SW 1271 (cell line): Measurements from ENCODE around the gene MYO15B.

ENCODE experiments used
- DNase-seq, 2 experiments: peaks; one replicate each; lab custom pipeline; 2025; lab: John Stamatoyannopoulos, UW

Gene MYO15B

DNA sequence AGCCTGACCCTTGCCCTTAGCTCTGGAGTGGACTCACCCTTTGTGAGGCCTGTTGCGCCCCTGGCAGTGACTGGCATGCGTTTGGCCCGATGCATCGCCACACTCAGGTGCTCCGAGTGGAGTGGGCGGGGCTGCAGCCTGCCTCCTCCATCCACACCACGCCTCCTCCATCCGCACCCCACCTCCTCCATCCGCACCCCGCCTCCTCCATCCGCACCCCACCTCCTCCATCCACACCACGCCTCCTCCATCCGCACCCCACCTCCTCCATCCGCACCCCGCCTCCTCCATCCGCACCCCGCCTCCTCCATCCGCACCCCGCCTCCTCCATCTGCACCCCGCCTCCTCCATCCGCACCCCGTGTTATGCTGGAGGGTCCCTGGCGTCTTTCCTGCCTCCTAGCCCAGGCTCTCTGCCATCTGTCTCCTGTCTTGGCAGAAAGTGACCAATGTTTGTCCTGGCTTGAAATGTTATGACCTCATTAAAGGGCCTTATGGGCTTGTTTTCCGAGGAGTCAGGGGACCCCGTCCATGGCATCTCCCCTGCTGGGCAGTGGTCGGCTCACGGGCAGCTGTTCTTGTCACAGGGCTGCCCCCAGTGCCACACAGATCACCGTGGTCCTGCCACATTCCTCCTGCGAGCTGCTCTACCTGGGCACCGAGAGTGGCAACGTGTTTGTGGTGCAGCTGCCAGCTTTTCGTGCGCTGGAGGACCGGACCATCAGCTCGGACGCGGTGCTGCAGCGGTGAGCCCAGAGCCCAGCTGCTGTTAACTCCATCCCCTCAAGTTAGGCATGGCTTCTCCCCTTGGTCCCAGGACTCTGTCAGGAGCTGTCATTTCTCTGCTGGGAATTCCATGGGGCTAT is 28.7 kb upstream of the MYO15B start:
- no peak for DNase-seq

DNA sequence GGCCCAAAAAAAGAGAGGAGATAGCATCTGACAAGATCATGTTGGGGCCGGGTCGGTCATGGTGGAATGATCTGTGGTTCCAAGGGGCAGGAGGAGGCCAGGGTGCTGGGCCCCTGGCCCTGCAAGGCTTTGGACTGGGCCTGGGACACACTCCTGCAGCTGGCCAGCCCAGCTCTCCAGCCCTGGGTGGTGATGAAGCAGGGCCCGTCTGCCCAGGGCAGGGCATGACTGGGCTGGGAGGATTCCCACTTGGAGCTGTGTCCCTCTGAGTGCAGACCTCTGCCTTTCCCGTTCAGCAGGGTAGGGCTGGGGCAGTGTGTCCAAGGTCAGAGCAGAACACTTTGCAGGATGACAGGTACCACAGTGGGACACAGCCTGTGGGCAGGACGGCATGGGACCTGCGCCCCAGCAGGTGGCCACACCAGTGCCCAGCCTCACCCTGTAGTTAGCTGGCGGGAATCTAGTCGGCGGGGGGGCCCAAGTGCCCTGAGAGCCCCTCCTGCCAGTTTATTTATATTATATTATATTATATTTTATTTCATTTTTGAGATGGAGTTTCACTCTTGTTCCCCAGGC is 27.6 kb upstream of the MYO15B start:
- DNase-seq, result no peak

DNA sequence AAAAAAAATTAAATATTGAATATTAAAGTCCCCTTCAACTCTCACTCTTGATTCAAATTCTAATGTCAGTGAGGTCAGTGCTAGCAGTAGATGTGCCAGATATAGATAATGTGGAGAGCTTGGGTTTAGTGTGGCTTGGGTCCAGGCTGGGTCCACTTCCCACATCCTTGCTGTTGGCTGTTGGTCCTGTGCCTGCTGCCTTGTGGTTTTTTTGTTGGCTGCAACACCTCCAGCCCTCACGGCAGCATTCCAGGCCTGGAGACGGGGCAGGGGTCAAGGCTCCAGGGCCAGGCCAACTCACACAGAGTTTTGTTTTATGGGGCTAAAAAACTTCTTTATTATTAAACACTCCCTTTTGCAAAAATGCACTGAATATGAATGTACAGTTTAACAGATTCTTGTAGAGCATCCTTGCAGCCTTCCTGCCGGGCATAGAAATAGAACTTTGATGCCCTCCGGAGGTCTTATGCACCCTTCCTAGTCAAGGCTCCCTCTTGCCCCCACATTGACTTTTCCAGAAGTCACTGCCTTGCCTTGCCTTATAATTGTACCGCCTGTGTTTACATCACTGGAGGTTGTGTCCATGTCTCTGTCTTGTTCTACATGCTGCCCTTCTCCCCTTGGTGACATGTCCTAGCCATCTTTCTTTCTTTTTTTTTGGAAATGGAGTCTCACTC is 25.5 kb upstream of the MYO15B start:
- DNase-seq, result no peak

DNA sequence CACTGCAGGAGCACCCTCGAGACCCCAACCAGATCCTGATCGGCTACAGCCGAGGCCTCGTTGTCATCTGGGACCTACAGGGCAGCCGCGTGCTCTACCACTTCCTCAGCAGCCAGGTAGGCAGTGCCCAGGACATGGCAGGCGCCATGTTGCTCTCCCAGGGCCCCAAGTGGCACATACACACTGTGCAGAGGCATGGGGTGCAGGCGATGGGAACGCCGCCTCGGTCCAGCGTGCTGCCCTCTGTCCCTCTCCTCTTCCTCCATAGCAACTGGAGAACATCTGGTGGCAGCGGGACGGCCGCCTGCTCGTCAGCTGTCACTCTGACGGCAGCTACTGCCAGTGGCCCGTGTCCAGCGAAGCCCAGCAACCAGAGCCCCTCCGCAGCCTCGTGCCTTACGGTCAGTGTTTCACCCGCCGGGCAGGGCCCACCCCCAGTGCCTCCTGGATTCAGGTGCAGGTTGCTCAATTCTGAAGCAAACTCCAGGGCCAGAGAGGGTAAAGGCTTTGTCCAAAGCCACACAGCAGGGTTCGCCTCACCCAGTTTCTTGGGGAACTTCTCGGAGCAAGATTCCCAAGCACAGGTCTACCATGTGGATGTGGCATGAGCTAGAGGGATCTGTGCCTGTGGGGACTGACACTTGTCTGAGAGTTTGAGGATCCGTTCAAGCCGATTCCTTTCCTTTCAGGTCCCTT is 24.4 kb upstream of the MYO15B start:
- DNase-seq, result no peak

DNA sequence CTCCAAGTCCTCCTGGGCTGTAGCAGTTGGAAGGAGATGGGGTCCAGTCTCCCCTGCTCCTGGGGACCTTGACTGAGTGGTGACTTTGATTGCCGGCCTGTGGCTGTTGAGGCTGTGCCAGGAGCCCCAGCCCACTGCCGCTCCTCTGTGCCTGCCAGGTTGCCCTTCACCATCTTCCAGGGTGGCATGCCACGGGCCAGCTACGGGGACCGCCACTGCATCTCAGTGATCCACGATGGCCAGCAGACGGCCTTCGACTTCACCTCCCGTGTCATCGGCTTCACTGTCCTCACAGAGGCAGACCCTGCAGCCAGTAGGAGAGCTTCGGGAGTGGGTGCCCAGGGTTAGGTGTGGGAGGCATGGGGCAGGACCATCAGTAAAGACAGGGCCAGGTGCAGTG is 23.4 kb upstream of the MYO15B start:
- no peak for DNase-seq

DNA sequence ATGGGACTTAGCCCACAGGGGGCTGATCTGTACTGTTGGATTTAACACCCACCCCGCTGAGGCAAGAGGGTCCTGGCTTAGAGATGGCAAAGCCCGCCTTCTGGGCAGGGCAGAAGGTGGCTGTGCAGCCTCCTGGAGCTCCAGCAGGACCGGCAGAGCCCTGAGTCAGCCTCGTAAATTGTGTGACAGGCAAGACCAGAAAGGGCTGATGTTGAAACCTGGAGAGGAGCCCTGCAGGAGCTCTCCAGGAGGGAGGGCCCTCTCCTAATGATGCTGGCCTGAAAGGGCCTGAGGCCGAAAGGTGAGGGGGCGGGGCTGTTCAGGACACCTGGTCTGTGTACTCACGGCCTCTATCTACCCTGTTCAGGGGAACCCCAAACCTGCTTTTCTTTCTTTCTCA is 22.5 kb upstream of the MYO15B start:
- no peak for DNase-seq

DNA sequence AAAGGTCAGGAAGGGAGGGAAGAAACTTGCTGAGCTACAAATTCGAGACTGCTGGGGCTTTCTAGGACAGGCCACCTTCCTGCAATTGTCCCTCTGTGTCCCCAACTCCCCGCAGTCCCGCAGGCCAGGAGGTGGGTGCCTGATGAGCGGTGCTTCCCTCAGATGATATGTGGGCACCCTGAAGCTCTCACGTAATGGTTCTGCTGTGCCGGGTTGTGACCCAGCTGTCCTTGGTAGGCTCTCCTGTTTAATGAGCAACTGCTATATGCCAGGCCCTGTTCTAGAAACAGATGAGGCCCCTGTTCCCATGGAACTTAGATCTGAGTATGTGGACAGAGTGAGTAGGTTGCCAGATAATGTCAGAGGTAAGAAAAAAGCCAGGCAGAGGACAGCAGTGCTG is 22.0 kb upstream of the MYO15B start:
- DNase-seq, result no peak

DNA sequence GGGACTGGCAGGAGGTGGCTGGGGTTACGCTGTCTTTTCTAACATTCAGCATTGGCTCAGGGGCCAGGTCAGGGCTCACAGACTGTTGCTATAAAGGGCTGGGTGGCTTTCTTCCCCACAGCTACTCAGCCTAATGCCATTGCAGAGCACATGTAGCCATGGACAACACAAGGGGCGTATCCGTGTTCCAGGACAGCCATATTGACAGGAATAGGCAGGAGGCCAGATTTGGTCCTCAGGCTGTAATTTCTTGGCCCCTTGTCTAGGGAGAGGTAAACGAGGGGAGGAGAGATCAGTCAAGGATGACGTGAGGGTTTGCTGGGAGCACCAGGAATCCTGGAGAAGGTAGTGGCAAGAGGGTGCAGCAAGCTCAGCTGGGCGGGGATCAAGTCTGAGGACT is 21.2 kb upstream of the MYO15B start:
- no peak for DNase-seq

DNA sequence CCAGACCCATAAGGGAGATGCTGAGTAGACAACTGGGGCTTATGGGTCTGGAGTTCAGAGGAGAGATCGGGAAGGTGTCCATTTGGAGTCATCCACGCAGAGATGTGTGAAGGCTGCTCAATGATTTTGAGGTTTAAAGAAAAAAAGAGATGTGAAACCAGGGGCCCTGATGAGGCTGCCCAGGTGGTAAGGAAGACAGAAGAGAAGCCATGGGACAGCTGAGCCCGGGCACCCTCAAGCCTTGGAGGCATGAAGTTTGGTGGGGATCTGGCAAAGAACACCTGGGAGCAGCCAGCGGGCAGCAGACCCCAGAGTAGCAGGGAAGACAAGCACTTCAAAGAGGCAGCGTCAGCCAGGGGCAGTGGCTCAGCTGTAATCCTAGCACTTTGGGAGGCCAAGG is 20.8 kb upstream of the MYO15B start:
- no peak for DNase-seq

DNA sequence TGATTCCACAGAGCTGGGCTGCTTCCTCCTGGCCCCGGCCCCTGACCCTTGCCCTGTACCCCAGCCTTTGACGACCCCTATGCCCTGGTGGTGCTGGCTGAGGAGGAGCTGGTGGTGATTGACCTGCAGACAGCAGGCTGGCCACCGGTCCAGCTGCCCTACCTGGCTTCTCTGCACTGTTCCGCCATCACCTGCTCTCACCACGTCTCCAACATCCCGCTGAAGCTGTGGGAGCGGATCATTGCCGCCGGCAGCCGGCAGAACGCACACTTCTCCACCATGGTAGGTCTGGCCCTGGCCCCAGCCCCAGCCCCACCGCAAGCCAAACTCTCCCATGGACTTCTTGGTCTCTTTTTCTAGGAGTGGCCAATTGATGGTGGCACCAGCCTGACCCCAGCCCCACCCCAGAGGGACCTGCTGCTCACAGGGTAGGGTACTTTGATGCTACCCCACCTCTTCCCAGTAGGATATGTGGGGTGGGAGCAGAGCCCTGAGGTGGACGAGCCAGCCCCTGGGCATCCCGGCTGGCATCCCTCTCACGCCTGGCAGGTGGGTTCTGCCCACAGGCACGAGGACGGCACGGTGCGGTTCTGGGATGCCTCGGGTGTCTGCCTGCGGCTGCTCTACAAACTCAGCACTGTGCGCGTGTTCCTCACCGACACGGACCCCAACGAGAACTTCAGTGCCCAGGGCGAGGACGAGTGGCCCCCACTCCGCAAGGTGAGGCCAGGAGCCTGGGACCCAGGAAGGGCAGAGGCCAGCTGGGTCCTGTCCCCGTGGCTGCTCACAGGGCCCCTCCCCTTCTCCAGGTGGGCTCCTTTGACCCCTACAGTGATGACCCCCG is 19.0 kb upstream of the MYO15B start:
- DNase-seq, result no peak

DNA sequence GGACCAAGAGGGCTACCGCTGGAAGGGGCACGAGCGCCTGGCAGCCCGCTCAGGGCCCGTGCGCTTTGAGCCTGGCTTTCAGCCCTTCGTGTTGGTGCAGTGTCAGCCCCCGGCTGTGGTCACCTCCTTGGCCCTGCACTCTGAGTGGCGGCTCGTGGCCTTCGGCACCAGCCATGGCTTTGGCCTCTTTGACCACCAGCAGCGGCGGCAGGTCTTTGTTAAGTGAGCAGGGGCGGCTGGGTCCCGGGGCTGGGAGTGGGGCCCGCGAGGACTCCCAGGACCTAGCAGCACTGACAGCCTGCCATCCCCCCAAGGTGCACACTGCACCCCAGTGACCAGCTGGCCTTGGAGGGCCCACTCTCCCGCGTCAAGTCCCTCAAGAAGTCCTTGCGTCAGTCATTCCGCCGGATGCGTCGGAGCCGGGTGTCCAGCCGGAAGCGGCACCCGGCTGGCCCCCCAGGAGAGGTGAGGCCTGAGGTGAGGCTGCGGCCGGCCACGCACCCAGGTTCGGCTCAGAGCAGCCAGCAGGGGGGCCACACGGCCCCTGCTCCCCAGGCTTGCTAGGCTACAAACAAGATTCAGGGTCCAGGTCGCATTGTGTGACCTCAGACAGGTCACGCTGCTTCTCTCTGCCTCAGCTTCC is 17.4 kb upstream of the MYO15B start:
- no peak for DNase-seq

DNA sequence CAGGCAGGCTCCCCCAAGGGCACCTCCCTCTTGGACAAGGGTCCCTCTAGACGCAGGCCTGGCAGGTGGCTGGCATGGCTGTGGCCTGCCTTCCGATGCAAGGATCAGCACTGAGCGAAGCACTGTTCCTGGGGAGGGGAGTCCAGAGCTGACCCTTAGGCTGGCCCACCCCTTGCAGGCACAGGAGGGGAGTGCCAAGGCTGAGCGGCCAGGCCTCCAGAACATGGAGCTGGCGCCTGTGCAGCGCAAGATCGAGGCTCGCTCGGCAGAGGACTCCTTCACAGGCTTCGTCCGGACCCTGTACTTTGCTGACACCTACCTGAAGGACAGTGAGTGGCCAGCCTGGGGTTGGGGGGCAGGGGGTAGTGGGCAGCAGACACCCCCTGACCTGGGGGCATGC is 16.8 kb upstream of the MYO15B start:
- DNase-seq, result no peak

DNA sequence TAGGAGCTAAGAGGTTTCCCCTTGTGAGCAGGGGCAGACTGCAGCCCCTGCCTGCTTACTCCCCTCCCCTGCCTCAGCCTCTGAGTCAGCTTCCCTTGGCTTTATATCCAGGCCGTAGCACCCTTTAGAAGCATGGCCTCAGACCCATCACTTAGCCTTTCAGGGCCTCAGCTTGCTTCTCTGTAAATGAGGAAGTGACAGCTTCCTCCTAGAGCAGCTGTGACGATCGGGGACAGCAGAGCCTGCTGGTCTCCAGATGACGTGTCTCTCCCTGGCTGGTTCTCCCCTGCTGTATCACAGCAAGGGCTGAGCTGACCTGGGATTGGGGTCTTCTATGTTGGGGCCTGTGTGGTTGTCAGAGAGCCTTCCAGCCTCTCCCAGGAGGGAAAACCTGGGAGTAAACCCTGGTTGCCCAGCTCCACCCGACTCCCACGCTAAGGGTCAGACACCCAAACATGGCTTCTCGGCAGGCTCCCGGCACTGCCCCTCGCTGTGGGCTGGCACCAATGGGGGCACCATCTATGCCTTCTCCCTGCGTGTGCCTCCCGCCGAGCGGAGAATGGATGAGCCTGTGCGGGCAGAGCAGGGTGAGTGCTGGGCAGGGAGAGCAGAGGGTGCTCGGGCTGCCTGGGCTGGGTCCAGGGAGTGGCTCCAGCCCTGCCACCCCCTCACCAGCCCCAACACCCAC is 16.3 kb upstream of the MYO15B start:
- DNase-seq, result no peak

DNA sequence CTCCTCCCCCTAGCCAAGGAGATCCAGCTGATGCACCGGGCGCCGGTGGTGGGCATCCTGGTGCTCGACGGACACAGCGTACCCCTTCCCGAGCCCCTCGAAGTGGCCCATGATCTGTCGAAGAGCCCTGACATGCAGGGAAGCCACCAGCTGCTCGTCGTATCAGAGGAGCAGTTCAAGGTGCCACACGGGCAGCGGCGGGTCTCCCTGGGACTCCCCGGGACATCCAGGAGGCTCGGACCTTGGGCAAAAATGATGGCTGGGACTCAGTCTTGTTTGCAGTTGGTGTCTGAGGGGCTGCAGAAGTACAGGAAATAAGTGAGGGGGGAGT is 15.8 kb upstream of the MYO15B start:
- DNase-seq, result no peak

DNA sequence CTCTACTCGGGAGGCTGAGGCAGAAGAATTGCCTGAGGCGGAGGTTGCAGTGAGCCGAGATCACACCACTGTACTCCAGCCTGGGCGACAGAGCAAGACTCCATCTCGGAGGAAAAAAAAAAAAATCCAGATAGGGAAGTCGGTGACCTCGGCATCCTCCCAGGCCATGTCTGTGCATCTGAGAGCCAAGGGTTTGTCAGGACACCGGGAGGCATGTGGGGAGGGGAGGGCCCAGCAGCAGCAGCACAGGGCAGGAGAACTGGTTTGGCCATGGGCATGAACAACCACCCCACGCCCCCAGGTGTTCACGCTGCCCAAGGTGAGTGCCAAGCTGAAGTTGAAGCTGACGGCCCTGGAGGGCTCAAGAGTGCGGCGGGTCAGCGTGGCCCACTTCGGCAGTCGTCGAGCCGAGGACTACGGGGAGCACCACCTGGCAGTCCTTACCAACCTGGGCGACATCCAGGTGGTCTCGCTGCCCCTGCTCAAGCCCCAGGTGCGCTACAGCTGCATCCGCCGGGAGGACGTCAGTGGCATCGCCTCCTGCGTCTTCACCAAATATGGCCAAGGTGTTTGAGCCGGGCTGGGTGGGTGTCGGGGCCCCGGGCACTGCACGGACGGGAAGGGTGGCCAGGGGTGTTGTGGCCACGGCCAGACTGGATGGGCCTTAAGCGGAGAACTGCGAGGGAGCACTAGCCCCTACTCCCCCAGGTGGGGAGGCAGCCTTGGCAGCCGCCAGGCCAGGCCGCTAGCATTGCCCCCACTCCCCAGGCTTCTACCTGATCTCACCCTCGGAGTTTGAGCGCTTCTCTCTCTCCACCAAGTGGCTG is 14.7 kb upstream of the MYO15B start:
- DNase-seq, result no peak

DNA sequence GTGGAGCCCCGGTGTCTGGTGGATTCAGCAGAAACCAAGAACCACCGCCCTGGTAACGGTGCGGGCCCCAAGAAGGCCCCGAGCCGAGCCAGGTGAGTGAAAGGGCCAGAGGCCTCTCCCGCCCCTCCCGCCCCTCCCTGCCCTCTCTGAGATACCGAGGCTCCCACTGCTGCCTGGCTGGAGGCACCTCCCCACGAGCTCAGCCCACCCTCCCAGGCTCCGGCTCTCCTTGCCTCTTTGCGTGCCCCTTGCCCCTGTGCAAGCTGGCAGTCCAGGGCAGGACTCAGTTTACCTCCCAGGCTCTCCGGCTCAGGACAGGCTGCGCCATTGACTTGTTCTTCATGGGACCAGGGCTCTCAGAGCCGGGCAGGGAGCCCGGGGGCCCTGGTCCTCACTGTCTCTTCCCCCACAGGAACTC is 14.1 kb upstream of the MYO15B start:
- DNase-seq, result no peak

DNA sequence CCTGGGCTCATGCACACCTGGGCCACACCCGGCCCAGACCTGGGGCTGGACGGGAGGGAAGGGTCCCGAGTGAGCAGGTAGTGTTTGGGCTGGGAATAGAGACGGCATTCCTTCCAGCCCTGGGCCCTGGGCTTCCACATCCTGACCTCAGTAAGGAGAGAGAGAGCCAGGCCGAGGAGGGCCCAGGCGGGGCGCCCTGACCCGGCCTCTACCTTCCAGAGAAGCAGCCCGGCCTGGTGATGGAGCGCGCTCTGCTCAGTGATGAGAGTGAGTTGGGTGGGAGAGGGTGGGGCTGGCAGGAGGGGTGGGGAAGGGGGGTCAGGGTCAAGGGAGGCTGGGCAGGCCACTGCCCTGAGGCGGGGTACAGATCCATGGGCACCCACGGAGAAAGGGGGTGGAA is 13.6 kb upstream of the MYO15B start:
- DNase-seq, result no peak

DNA sequence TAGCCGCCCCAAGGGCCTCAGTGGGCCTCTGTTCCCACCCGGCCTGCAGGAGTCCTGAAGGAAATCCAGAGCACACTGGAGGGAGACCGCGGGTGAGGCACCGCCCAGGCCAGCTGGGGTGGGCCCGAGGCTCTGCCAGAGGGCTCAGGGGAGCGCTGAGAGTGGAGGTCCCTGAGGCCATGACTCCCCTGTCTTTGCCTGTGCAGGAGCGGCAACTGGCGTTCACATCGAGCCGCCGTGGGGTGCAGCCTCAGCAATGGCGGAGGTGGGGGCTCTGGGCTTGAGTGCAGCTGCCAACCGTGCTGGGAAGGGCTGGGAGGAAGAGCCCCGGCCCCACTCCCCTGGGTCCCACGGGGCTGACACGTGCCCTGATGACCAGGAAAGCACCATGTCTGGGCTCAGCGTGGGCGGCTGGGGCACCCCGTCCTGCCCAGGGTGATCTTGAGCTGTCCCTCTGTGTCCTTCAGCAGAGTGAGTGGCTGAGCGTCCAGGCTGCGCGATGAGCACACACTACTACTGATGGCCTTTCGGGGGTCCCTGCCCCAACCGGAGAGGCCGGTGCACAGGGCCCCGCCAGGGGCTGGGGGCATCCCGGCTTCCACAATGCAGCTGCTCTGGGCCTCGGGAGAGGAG is 13.1 kb upstream of the MYO15B start:
- DNase-seq, result no peak

DNA sequence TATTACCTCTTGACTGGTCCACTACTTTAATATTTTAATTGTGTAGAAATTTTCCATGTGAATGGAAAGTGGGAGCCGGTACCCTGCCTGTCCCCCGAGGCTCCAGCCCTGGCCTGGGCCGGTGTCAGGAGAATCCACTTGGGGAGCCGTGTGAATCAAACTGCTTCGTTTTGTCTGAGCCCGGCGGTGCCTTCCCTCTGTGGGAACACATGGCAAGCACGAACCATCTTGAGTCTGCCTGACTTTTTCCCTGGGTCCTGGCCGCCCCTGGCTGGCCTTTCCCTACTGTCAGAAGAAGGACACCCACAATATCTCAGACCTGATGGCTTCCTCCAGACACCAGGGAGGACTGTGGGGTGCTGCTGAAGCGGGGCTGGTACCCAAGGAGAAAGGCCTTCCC is 12.4 kb upstream of the MYO15B start:
- no peak for DNase-seq
